Hematopoietic multipotent progenitor cell treated with erythropoietin and hydrocortisone succinate and interleukin-3 and kit ligand, for 15 days (in vitro differentiated cells): Measurements from ENCODE around the gene ABI1.
"Not testable (repeated sequence)": the region's sequence is repeated elsewhere in the genome, so short reads cannot be mapped to it uniquely, and the experiment has no call there.

Experiments used
- DNase-seq: peaks from one replicate; pipeline ENCODE4 v3.0.0-alpha.2; 2015; ENCODE audit warnings: low spot score

The ABI1 gene

DNA sequence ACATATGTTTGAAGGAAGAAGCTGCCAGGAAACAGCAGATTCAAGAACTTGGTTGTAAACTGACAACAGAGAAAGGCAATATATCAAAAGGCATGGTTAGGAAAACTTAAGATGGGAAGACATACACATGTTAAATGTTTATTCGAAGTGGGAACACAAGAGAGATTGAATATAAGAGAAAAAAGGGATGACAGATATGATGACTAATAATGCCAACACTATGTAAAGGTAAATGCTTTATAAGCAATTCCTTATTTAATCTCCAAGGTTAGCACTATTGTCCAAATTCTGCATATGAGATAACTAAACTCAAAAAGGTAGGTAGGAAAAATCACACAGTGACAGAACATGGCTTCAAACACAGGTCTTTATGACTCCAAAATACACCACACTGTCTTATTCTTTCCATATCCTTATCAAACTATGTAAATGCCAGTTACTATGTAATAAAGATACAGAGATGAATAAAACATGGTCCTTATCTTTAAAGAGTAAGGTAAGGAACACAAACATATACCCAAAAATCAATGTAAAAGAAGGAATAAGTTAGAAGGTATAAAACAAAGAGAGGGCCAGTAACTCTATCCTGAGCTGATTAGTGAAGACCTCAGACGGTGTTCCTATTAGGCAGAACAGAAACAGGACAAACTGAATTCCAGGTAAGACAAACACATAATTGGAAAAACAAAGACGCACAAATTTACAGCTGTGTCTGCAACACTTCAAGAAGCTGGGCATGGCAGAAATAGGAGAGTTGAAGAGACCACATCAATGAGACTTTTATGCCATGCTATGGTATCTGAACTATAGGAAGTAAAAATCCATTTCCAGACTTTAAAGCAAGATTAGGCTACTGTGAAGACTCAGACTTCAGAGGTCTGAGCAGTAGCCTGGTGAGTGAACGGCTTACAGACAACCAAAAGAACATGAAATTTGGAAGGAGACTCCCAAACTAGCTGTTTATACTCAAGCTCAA lies 56.1 kb downstream of the ABI1 start:
- no peak for DNase-seq

DNA sequence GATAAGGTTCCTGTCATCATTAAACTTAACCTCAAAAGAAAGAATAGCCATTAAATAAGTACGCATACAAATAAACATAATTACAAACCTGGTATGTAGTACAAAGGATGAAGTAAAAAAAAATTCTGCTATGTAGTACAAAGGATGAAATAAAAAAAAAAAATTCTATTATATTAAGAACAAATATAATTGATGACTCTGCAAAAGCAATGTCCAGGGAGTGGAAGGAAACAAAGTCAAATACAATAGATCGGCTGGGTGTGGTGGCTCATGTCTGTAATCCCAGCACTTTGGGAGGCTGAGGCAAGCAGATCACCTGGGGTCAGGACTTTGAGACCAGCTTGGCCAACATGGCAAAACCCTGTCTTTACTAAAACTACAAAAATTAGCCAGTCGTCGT lies 56.9 kb downstream of the ABI1 start:
- no peak for DNase-seq

DNA sequence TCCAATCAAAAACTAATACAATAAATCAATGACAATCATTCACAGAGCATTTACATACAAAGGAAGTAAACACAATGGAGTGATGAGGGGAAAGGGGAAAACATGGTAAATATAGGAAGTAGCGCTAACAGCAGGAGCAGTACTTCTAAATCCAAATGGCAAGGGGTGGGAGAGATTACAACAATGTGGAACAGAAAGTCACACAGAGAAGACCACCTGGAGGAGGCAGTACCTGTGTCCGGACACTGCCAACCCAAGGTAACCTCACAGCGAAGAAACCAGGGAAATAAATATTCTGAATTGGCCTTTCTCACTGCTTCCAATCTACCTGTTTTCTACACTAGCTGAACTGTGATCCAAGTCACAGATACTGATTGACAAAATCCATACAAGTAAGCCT lies 58.2 kb downstream of the ABI1 start:
- DNase-seq = no peak

DNA sequence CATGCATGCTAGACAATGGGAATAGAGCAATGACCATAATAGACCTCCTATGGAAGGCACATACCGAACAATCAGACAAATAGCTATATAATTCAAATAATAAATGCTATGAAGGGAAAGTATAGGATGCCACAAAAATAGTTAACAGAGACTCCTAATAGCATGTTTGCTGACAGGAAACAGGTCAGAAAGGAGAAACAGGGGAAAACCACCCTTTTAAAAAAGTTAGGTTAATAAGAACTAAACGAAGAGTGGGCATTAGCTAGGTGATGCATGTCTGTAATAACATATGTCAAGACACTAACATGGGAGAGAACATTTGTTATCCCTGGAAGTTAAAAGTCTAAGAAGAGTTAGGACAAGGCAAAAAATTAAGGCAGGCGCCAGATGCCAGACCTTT lies 58.9 kb downstream of the ABI1 start:
- DNase-seq = no peak

- no peak for DNase-seq
Measured at GRCh38 chr10:26801274-26801673, 59.5 kb downstream of the ABI1 start.

DNA sequence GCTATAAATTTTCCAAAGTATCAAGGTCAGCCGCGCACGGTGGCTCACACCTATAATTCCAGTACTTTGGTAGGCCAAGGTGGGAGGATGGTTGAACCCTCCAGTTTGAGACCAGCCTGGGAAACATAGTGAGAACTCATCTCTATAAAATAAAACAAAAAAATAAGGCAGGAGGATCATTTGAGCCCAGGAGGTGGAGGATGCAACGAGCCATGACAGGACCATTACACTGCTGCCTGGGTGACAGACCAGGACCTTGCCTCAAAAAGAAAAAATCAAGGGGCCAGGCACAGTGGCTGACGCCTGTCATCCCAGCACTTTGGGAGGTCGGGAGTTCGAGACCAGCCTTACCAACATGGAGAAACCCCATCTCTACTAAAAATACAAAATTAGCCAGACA lies 60.3 kb downstream of the ABI1 start:
- DNase-seq = no peak

DNA sequence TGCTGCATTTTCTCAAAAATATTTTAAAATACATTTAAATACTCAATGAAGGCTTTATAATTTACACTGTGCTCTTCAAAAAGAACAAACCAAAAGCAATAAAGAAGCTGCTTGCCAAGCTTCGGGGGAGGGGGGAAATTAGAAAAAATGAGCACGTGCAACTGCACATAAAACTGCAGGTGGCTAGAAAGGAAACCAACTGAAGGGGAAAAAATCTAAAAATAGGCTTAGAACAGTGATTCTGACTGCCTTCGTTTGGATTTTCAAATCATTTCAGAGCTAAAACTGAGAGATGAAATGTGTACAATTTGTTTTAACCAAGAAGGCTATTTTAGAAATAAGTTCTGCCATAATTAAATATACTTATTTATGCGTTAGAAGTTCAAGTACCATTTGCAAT lies 61.4 kb downstream of the ABI1 start:
- no peak for DNase-seq

DNA sequence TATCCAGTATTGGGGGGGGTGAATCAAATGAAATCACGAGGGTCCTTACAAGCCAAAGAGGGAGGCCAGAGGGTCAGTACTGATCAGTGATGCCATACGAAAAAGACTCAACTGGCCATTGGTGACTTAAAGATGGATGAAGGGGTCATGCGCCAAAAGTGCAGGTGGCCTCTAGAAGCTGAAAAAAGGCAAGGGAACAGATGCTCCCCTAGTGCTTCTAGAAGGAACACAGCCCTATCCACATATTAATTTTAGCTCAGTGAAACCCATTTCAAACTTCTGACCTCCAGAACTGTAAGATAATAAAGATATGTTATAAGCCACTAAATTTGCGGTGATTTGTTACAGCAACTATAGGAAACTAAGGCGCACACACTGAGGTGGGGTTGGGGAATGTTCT lies 62.5 kb downstream of the ABI1 start:
- DNase-seq = no peak

GRCh38 chr10:26797340-26797739 lies 63.4 kb downstream of the ABI1 start:
- DNase-seq = no peak

GRCh38 chr10:26792758-26793495 lies 67.8 kb downstream of the ABI1 start:
- no peak for DNase-seq

DNA sequence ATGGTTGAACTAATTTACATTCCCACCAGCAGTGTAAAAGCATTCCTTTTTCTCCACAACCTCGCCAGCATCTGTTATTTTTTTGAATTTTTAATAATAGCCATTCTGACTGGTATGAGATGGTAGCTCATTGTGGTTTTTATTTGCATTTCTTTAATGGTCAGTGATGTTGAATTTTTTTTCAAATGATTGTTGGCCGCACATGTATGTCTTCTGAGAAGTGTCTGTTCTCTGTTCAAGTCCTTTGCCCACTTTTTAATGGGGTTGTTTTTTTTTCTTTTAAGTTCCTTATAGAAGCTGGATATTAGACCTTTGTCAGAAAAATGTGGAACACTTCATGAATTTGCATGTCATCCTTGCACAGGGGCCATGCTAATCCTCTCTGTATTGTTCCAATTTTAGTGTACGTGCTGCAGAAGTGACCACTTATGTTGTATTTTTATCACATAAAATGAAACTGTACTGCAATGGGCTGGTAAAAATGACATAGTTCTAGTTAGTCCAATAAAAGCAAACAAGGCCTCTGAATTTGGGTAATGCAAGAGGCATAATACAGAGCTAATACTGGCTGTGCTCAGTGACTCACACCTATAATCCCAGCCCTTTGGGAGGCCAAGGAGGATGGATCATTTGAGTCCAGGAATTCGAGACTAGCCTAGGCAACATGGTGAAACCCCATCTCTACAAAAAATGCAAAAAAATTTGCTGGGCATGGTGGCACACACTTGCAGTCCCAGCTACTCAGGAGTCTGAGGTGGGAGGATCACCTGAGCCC lies 70.3 kb downstream of the ABI1 start:
- DNase-seq = no peak

- not testable (repeated sequence) for DNase-seq
Measured at GRCh38 chr10:26789779-26790178, 71.0 kb downstream of the ABI1 start.

DNA sequence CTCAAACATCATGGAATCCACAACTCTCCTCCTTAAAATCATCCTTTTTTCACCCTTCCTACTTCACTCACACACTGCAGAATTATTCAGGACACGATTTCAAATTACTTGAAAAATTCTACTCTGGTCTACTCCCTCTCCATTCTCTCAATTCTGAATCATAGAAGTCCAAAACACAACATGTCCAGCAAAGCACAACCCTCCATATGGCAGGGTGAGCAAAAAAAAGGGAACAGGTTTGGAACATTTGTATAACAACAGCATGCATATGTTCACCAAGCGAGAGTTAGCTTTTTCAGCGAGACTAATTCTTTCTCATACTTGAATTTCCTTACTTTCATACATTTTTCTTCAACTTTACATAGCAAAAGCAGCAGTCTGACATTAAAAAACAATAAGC lies 73.4 kb downstream of the ABI1 start:
- no peak for DNase-seq

- DNase-seq = no peak
Measured at GRCh38 chr10:26781797-26782196, 79.0 kb downstream of the ABI1 start.

- no peak for DNase-seq
Measured at GRCh38 chr10:26780793-26781601, 79.8 kb downstream of the ABI1 start.

DNA sequence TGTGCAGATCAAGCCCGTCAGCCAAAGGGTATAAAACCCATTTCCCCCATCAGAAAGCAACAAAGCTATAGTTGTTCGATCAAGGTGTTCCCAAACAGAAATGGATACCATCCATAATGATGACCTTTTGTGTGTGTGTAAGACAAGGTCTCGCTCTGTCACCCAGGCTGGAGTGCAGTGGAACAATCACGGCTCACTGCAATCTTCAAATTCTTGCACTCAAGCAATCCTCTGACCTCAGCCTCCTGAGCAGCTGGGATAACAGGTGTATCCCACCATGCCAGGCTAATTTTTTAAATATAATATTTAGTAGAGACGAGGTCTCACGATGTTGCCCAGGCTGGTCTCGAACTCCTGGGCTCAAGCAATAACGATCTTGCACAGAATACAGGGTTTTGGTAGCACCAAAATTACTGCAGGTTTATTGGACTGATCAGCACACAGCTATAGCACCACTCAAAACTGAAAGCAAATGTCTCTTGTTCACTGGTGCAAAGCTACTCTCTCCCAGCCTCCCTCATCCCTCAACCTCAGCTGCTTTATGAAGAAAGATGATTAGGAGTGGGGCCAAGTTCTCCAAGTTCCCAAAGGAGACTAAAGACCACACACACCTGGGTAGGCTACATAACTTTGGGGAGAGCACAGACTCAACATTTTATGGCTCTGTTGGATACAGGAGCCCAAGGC lies 80.5 kb downstream of the ABI1 start:
- no peak for DNase-seq

DNA sequence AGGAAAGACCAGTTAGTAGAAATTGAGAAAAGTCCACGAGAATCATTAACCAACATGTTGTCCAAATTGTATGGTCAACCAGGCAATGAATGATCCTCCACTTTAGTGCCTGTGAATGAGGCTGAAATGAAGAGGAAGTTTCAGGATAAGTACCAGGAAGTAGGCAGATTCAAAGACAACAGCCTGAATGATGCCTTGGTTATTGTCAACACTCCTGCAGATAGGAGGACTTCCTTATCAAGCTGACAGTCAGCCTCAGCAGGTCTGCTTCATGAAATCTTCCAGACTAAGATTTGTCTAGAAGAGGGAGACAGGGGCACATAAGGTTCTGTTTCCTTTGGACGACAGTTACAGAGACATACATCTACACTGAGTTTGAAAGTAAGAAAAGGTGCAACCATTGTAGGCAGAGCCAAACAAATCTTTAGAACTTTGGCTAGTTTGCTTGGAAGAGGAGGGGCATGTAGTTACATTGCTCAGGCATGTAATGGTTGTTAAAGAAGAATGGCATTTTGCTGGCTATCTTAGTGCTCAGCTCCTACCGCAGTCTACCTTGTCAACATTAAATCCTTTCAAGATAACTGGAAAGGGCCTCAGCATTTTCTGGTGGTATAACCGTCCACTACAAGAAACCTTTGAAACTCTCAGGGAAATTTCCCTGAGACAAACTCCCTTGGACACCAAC lies 81.4 kb downstream of the ABI1 start:
- no peak for DNase-seq

GRCh38 chr10:26777686-26778085 lies 83.1 kb downstream of the ABI1 start:
- no peak for DNase-seq

GRCh38 chr10:26776258-26776657 lies 84.5 kb downstream of the ABI1 start:
- no peak for DNase-seq

DNA sequence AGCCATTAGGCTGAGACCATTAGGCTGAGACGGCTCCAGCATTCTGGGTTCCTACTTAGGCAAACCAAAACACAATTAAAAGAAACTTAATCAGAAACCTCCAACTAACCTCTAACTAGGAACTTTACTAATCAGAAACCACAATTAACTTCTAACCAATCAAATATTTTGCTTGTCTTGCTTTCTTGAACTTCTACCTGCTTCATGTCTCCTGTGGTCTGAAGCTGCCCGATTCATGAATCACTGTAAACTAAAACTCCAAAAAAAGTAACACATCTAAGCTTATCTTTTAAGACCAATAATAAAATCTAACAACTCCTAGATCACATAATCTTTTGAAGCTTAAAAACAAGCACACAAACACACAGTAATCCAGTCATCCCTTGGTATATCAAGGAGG lies 87.1 kb downstream of the ABI1 start:
- DNase-seq = no peak
